HEK293 (cell line): ENCODE data around the gene C10orf88.

ENCODE experiments used
- BCL11B ChIP-seq: fragments of 450-650 bp; formaldehyde crosslinking; IDR thresholded peaks from 2 replicates; pipeline ENCODE4 v1.5.1; 2016; ENCODE audit warnings: low read depth, missing biosample characterization, missing genetic modification characterization
- GLIS2 ChIP-seq: fragments of 450-650 bp; formaldehyde crosslinking; IDR thresholded peaks from 2 replicates; pipeline ENCODE4 v1.5.1; 2016; ENCODE audit warnings: missing biosample characterization, missing genetic modification characterization
- MEIS1 ChIP-seq: sonication (generic); formaldehyde crosslinking; IDR thresholded peaks from 2 replicates; pipeline ENCODE4 v1.8.1; 2022; ENCODE audit warnings: missing genetic modification reagents, mild to moderate bottlenecking, borderline replicate concordance
- OSR2 ChIP-seq: fragments of 450-650 bp; formaldehyde crosslinking; IDR thresholded peaks from 2 replicates; pipeline ENCODE4 v1.5.1; 2016; ENCODE audit warnings: missing biosample characterization, missing genetic modification characterization
- PRDM1 ChIP-seq: fragments of 450-650 bp; formaldehyde crosslinking; IDR thresholded peaks from 2 replicates; pipeline ENCODE4; 2016; ENCODE audit warnings: missing biosample characterization, missing genetic modification characterization
- ZFHX2 ChIP-seq: fragments of 450-650 bp; formaldehyde crosslinking; conservative IDR thresholded peaks from 2 replicates; pipeline ENCODE4 v1.5.1; 2016; ENCODE audit warnings: missing biosample characterization, missing genetic modification characterization
- ZNF146 ChIP-seq: fragments of 450-650 bp; formaldehyde crosslinking; IDR thresholded peaks from 2 replicates; pipeline ENCODE4 v1.5.1; 2016; ENCODE audit warnings: missing biosample characterization, missing genetic modification characterization
- ZNF23 ChIP-seq: fragments of 450-650 bp; formaldehyde crosslinking; IDR thresholded peaks from 2 replicates; pipeline ENCODE4 v1.5.1; 2016; ENCODE audit warnings: missing biosample characterization, missing genetic modification characterization, borderline replicate concordance
- ZNF248 ChIP-seq: fragments of 450-650 bp; formaldehyde crosslinking; IDR thresholded peaks from 2 replicates; pipeline ENCODE4 v1.5.1; 2017; ENCODE audit warnings: missing biosample characterization, missing genetic modification characterization
- ZNF354C ChIP-seq: fragments of 450-650 bp; formaldehyde crosslinking; IDR thresholded peaks from 2 replicates; pipeline ENCODE4 v1.5.1; 2016; ENCODE audit warnings: missing biosample characterization, missing genetic modification characterization, low read depth, borderline replicate concordance
- ZNF514 ChIP-seq: fragments of 450-650 bp; formaldehyde crosslinking; IDR thresholded peaks from 2 replicates; pipeline ENCODE4 v1.5.1; 2016; ENCODE audit warnings: missing biosample characterization, missing genetic modification characterization
- ZNF530 ChIP-seq: fragments of 450-650 bp; formaldehyde crosslinking; IDR thresholded peaks from 2 replicates; pipeline ENCODE4 v1.5.1; 2016; ENCODE audit warnings: low read depth, missing biosample characterization, missing genetic modification characterization
- ZNF544 ChIP-seq: fragments of 450-650 bp; formaldehyde crosslinking; IDR thresholded peaks from 2 replicates; pipeline ENCODE4 v1.5.0; 2017; ENCODE audit warnings: missing biosample characterization, missing genetic modification characterization
- ZNF555 ChIP-seq: fragments of 450-650 bp; formaldehyde crosslinking; conservative IDR thresholded peaks from 2 replicates; pipeline ENCODE4 v1.5.1; 2017; ENCODE audit warnings: missing biosample characterization, mild to moderate bottlenecking, missing genetic modification characterization, inconsistent platforms
- ZNF560 ChIP-seq: fragments of 450-650 bp; formaldehyde crosslinking; IDR thresholded peaks from 2 replicates; pipeline ENCODE4 v1.5.1; 2017; ENCODE audit warnings: missing biosample characterization, missing genetic modification characterization, borderline replicate concordance
- ZNF561 ChIP-seq: fragments of 450-650 bp; IDR thresholded peaks from 2 replicates; pipeline ENCODE4 v1.5.1; 2018; ENCODE audit warnings: missing biosample characterization, missing genetic modification characterization, borderline replicate concordance
- ZNF600 ChIP-seq: fragments of 450-650 bp; formaldehyde crosslinking; IDR thresholded peaks from 2 replicates; pipeline ENCODE4 v1.5.1; 2016; ENCODE audit warnings: missing biosample characterization, missing genetic modification characterization
- ZNF660 ChIP-seq: fragments of 450-650 bp; IDR thresholded peaks from 2 replicates; pipeline ENCODE4 v1.5.1; 2018; ENCODE audit warnings: missing biosample characterization, mild to moderate bottlenecking, missing genetic modification characterization
- ZNF776 ChIP-seq: fragments of 450-650 bp; formaldehyde crosslinking; IDR thresholded peaks from 2 replicates; pipeline ENCODE4 v1.5.0; 2017; ENCODE audit warnings: missing biosample characterization, missing genetic modification characterization, borderline replicate concordance
- ZNF830 ChIP-seq: fragments of 450-650 bp; IDR thresholded peaks from 2 replicates; pipeline ENCODE4 v1.5.0; 2018; ENCODE audit warnings: missing biosample characterization, missing genetic modification characterization, low read depth, mild to moderate bottlenecking, moderate library complexity
- ZNF837 ChIP-seq: fragments of 450-650 bp; formaldehyde crosslinking; IDR thresholded peaks from 2 replicates; pipeline ENCODE4 v1.5.1; 2016; ENCODE audit warnings: missing biosample characterization, missing genetic modification characterization
- TF ChIP-seq, protein P1 (sequence below): fragments of 450-650 bp; formaldehyde crosslinking; IDR thresholded peaks from 2 replicates; pipeline ENCODE4 v1.5.1; 2016; ENCODE audit warnings: missing biosample characterization, missing genetic modification characterization, low read depth
- TF ChIP-seq, protein P2 (sequence below): fragments of 450-650 bp; formaldehyde crosslinking; IDR thresholded peaks from 2 replicates; pipeline ENCODE4 v1.5.1; 2016; ENCODE audit warnings: missing biosample characterization, missing genetic modification characterization, borderline replicate concordance
- TF ChIP-seq, protein P3 (sequence below): sonication (generic); formaldehyde crosslinking; IDR thresholded peaks from 2 replicates; pipeline ENCODE4 v1.8.1; 2022; ENCODE audit warnings: mild to moderate bottlenecking, moderate library complexity, missing genetic modification reagents
- TF ChIP-seq, protein P4 (sequence below): fragments of 450-650 bp; formaldehyde crosslinking; IDR thresholded peaks from 2 replicates; pipeline ENCODE4 v1.5.1; 2016; ENCODE audit warnings: missing biosample characterization, missing genetic modification characterization
- TF ChIP-seq, protein P5 (sequence below): fragments of 450-650 bp; formaldehyde crosslinking; IDR thresholded peaks from 2 replicates; pipeline ENCODE4 v1.5.1; 2017; ENCODE audit warnings: missing biosample characterization, missing genetic modification characterization

Gene C10orf88

DNA sequence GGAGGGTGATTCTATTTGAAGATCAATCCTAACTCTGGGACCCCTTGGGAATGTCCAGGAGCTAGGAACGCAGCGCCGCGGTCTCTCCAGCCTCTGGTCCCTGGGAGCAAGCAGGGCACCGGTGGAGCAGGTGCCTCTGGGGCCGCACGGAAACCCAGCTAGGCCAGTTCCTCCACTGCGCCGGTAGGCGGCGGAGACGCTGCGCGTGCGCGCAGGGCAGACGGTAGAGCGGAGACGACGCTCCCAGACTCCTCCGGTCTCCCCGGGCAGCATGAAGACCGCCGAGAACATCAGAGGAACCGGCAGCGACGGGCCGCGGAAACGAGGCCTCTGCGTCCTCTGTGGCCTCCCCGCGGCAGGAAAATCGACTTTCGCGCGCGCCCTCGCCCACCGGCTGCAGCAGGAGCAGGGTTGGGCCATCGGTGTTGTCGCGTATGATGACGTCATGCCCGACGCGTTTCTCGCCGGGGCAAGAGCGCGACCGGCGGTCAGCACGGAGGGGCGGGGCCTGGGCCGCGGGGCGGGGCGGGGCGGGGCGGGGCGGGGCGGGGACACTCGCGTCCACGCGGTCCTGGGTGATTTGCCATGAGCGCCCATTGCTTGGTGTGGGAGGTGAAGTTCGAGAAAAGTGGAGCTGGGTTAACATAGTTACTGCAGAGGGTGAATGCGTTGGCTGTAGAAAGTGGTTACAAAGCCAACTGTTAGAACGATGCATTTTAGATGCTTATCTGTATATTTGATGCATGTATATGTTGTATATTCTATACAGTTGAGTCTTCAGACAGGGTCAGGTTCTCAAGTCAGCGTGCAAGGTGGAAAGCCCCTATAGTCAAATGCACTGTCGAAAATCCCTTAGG is 26.4 kb upstream of the C10orf88 start, which contains the start of gene PSTK (continued):
- TF ChIP-seq ZFHX2 (tag by site-specific recombination) (peak; percentile 75), ZNF830 (tag by site-specific recombination) (no peak), ZNF837 (no peak), ZNF23 (tag by site-specific recombination) (no peak), ZNF248 (tag by site-specific recombination) (no peak), GLIS2 (tag by site-specific recombination) (0 out of 2 replicates have a peak, but pooled peaks have one; percentile 32), ZNF600 (tag by site-specific recombination) (peak; percentile 78), ZNF555 (tag by site-specific recombination) (no peak), ZNF354C (no peak), ZNF530 (tag by site-specific recombination) (no peak), ZNF561 (tag by site-specific recombination) (no peak), ZNF544 (no peak), PRDM1 (tag by site-specific recombination) (no peak), MEIS1 (no peak), ZNF514 (tag by site-specific recombination) (no peak), OSR2 (tag by site-specific recombination) (peak; percentile 33; the same call in 1 of the 2 replicates), ZNF776 (tag by site-specific recombination) (no peak), ZNF660 (tag by site-specific recombination) (peak; percentile 79; the same call in 1 of the 2 replicates), ZNF560 (tag by site-specific recombination) (no peak), ZNF146 (tag by site-specific recombination) (no peak; the same call in 1 of the 2 replicates), BCL11B (tag by site-specific recombination) (peak; percentile 86; the same call in 1 of the 2 replicates)
- TF ChIP-seq, protein P1, sequence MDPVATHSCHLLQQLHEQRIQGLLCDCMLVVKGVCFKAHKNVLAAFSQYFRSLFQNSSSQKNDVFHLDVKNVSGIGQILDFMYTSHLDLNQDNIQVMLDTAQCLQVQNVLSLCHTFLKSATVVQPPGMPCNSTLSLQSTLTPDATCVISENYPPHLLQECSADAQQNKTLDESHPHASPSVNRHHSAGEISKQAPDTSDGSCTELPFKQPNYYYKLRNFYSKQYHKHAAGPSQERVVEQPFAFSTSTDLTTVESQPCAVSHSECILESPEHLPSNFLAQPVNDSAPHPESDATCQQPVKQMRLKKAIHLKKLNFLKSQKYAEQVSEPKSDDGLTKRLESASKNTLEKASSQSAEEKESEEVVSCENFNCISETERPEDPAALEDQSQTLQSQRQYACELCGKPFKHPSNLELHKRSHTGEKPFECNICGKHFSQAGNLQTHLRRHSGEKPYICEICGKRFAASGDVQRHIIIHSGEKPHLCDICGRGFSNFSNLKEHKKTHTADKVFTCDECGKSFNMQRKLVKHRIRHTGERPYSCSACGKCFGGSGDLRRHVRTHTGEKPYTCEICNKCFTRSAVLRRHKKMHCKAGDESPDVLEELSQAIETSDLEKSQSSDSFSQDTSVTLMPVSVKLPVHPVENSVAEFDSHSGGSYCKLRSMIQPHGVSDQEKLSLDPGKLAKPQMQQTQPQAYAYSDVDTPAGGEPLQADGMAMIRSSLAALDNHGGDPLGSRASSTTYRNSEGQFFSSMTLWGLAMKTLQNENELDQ (tag by site-specific recombination) = no peak
- TF ChIP-seq, protein P2, sequence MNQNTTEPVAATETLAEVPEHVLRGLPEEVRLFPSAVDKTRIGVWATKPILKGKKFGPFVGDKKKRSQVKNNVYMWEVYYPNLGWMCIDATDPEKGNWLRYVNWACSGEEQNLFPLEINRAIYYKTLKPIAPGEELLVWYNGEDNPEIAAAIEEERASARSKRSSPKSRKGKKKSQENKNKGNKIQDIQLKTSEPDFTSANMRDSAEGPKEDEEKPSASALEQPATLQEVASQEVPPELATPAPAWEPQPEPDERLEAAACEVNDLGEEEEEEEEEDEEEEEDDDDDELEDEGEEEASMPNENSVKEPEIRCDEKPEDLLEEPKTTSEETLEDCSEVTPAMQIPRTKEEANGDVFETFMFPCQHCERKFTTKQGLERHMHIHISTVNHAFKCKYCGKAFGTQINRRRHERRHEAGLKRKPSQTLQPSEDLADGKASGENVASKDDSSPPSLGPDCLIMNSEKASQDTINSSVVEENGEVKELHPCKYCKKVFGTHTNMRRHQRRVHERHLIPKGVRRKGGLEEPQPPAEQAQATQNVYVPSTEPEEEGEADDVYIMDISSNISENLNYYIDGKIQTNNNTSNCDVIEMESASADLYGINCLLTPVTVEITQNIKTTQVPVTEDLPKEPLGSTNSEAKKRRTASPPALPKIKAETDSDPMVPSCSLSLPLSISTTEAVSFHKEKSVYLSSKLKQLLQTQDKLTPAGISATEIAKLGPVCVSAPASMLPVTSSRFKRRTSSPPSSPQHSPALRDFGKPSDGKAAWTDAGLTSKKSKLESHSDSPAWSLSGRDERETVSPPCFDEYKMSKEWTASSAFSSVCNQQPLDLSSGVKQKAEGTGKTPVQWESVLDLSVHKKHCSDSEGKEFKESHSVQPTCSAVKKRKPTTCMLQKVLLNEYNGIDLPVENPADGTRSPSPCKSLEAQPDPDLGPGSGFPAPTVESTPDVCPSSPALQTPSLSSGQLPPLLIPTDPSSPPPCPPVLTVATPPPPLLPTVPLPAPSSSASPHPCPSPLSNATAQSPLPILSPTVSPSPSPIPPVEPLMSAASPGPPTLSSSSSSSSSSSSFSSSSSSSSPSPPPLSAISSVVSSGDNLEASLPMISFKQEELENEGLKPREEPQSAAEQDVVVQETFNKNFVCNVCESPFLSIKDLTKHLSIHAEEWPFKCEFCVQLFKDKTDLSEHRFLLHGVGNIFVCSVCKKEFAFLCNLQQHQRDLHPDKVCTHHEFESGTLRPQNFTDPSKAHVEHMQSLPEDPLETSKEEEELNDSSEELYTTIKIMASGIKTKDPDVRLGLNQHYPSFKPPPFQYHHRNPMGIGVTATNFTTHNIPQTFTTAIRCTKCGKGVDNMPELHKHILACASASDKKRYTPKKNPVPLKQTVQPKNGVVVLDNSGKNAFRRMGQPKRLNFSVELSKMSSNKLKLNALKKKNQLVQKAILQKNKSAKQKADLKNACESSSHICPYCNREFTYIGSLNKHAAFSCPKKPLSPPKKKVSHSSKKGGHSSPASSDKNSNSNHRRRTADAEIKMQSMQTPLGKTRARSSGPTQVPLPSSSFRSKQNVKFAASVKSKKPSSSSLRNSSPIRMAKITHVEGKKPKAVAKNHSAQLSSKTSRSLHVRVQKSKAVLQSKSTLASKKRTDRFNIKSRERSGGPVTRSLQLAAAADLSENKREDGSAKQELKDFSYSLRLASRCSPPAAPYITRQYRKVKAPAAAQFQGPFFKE (tag by site-specific recombination) = 0 out of 2 replicates have a peak, but pooled peaks have one; percentile 48
- TF ChIP-seq, protein P3, sequence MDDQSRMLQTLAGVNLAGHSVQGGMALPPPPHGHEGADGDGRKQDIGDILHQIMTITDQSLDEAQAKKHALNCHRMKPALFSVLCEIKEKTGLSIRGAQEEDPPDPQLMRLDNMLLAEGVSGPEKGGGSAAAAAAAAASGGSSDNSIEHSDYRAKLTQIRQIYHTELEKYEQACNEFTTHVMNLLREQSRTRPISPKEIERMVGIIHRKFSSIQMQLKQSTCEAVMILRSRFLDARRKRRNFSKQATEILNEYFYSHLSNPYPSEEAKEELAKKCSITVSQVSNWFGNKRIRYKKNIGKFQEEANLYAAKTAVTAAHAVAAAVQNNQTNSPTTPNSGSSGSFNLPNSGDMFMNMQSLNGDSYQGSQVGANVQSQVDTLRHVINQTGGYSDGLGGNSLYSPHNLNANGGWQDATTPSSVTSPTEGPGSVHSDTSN (CRISPR knock-in tag) = peak; percentile 77; the same call in 1 of the 2 replicates
- TF ChIP-seq, protein P4, sequence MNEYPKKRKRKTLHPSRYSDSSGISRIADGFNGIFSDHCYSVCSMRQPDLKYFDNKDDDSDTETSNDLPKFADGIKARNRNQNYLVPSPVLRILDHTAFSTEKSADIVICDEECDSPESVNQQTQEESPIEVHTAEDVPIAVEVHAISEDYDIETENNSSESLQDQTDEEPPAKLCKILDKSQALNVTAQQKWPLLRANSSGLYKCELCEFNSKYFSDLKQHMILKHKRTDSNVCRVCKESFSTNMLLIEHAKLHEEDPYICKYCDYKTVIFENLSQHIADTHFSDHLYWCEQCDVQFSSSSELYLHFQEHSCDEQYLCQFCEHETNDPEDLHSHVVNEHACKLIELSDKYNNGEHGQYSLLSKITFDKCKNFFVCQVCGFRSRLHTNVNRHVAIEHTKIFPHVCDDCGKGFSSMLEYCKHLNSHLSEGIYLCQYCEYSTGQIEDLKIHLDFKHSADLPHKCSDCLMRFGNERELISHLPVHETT (tag by site-specific recombination) = peak; percentile 85
- TF ChIP-seq, protein P5, sequence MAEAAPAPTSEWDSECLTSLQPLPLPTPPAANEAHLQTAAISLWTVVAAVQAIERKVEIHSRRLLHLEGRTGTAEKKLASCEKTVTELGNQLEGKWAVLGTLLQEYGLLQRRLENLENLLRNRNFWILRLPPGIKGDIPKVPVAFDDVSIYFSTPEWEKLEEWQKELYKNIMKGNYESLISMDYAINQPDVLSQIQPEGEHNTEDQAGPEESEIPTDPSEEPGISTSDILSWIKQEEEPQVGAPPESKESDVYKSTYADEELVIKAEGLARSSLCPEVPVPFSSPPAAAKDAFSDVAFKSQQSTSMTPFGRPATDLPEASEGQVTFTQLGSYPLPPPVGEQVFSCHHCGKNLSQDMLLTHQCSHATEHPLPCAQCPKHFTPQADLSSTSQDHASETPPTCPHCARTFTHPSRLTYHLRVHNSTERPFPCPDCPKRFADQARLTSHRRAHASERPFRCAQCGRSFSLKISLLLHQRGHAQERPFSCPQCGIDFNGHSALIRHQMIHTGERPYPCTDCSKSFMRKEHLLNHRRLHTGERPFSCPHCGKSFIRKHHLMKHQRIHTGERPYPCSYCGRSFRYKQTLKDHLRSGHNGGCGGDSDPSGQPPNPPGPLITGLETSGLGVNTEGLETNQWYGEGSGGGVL (tag by site-specific recombination) = peak; percentile 22; the same call in 1 of the 2 replicates
